Type B pancreatic cell (in vitro differentiated cells): ENCODE measurements around the gene MAPRE2. TPM values are rescaled to one million over a fixed set of nuclear protein-coding genes. Genes with fewer than 3 reads are reported as not detected.

Experiments used
- DNase-seq: peaks from one replicate; pipeline ENCODE4 v3.0.0; 2021; ENCODE audit warnings: mixed read lengths; ENCODE audit not compliant: unreplicated experiment; ENCODE audit errors: extremely low spot score
- H3K27ac Mint-ChIP-seq: 2 replicates; pipeline ENCODE4 v1.8.0; 2021; ENCODE audit warnings: mild to moderate bottlenecking, mixed read lengths
- H3K27me3 Mint-ChIP-seq: 2 replicates; pipeline ENCODE4 v1.8.0; 2021; ENCODE audit warnings: mixed read lengths
- H3K36me3 Mint-ChIP-seq: 2 replicates; pipeline ENCODE4 v1.8.0; 2021; ENCODE audit warnings: mixed read lengths
- H3K4me1 Mint-ChIP-seq: one replicate; pipeline ENCODE4 v1.8.0; 2021; ENCODE audit warnings: mixed read lengths; ENCODE audit not compliant: unreplicated experiment
- H3K4me3 Mint-ChIP-seq: 2 replicates; pipeline ENCODE4 v1.8.0; 2021; ENCODE audit warnings: mild to moderate bottlenecking, mixed read lengths
- H3K9me3 Mint-ChIP-seq: 2 replicates; pipeline ENCODE4 v1.8.0; 2021; ENCODE audit warnings: mixed read lengths
- CTCF ChIP-seq: fragments of 200-600 bp; sonication (generic); conservative IDR thresholded peaks from 2 replicates; pipeline ENCODE4 v1.5.0; 2021; ENCODE audit warnings: antibody characterized with exemption, mild to moderate bottlenecking
- total RNA-seq: library from RNA; stranded (reverse); gene quantifications from 2 replicates; pipeline ENCODE4 v1.2.1, GENCODE V29; 2021; ENCODE audit warnings: low replicate concordance

Gene MAPRE2
- total RNA-seq, 1 donor from 2014 or later: 28.0 TPM

DNA sequence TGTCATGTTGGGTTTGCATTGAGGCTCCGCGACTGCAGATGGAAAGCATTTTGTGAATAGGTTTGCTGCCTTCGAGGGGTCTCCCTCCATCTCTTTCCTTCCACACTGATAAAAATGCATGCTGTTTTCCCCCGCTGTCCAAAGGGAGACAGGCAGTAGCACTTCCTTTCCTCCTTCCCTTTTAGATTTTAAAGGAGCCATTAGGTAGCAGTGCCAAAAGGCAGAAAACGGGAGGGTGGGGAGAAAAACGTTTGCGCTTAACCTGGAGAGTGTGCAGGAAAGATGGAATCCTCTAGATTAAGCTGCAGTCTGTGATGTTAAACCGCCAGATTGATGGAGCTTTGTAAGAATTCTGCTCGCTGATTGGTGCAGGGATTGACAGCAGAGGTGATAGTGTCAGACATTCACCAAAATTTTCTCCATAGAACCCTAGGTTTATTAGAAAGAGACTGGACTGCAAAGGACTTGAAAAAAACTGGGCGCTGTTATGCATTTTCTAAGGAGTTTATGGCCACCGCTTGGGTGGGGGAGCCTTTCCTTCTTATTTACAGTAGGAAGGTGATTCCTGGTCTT lies 688 bp downstream of the MAPRE2 start:
- no peaks in the 10 kb centered on the region for H3K36me3 Mint-ChIP-seq
- TF ChIP-seq CTCF: no peak
- no peaks in the 10 kb centered on the region for H3K27me3 Mint-ChIP-seq
- no peak for DNase-seq
- H3K4me1 Mint-ChIP-seq: peaks cover 37% of the 10 kb centered on the region
- H3K4me3 Mint-ChIP-seq: peak overlapping the region; percentile 96
- peak overlapping the region; percentile 90 for H3K27ac Mint-ChIP-seq
- H3K9me3 Mint-ChIP-seq: no peaks in the 10 kb centered on the region

DNA sequence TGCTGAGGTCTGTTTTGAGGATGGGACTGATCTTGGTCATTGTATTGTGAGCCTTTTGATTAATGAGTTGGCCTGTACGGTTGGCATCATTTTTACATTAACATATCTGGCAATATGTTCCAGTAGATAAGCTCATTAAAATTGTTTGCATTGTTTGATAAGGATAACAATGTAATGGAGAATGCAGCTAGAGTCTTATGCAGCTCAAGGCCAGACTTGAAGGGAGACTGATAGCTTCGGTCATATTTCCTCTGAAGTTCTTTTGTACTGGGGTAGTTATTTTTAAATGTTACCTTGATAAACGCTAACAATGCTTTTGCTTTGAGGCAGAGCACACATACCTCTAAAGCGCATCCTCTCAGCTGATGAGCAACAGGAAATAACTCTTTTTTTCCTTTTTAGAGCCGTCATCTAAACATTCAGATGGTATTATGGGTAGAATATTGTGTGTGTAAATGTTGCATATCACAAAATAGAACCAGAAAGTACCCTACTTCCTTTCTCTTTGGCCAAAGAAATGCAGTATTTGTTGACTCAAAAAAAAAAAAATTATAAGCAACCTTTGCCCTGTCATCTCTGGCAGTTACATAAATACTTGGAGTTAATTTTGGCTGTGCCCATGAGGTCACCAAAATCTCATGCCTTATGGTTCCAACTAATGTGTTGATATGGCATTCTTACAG lies 1.3 kb downstream of the MAPRE2 start:
- Mint-ChIP-seq H3K27ac (peak overlapping the region; percentile 90), H3K4me3 (peak overlapping the region; percentile 96)

GRCh38 chr18:35043207-35043606 lies 2.0 kb downstream of the MAPRE2 start:
- Mint-ChIP-seq H3K4me3 (peak overlapping the region; percentile 96), H3K36me3 (peaks cover 3% of the 10 kb centered on the region), H3K27me3 (no peaks in the 10 kb centered on the region), H3K9me3 (peaks cover 4% of the 10 kb centered on the region), H3K27ac (no peak overlapping the region), H3K4me1 (peaks cover 37% of the 10 kb centered on the region)
- TF ChIP-seq CTCF: no peak
- no peak for DNase-seq

More for the DNA sequence above, 1.3 kb downstream of the MAPRE2 start:
- H3K36me3 Mint-ChIP-seq: no peaks in the 10 kb centered on the region
- peaks cover 37% of the 10 kb centered on the region for H3K4me1 Mint-ChIP-seq
- H3K27me3 Mint-ChIP-seq: no peaks in the 10 kb centered on the region
- no peak for DNase-seq
- H3K9me3 Mint-ChIP-seq: no peaks in the 10 kb centered on the region
- no peak for TF ChIP-seq CTCF

GRCh38 chr18:35045121-35045520 lies 3.9 kb downstream of the MAPRE2 start:
- H3K36me3 Mint-ChIP-seq: peaks cover 3% of the 10 kb centered on the region
- H3K4me3 Mint-ChIP-seq: peak overlapping the region; percentile 34
- no peak for TF ChIP-seq CTCF
- peaks cover 4% of the 10 kb centered on the region for H3K9me3 Mint-ChIP-seq
- no peak overlapping the region for H3K27ac Mint-ChIP-seq
- no peaks in the 10 kb centered on the region for H3K27me3 Mint-ChIP-seq
- H3K4me1 Mint-ChIP-seq: peaks cover 38% of the 10 kb centered on the region
- no peak for DNase-seq

DNA sequence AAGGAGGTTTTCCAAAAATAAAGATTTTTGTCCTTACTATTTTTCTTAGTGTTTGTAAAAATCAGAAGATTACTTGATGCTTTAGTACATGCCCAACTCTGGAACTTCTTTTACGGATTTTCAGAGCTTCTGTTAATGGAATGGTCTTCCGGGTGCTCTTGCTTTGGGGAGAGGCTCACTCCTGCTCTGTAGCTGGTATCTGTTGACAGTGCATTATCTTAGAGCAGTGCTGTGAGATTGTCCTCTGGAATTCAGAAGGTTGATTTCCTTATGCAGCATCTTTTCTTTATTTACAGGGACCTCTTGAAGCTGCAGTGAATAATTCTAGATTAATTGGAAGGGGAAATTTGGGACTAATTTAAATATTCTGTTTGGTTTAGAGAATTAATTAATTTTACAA lies 4.6 kb downstream of the MAPRE2 start:
- Mint-ChIP-seq H3K36me3 (peaks cover 3% of the 10 kb centered on the region), H3K27ac (no peak overlapping the region), H3K9me3 (peaks cover 4% of the 10 kb centered on the region), H3K4me1 (peaks cover 45% of the 10 kb centered on the region), H3K4me3 (no peak overlapping the region), H3K27me3 (no peaks in the 10 kb centered on the region)
- no peak for TF ChIP-seq CTCF
- no peak for DNase-seq
